ENCODE data around the gene ZNF3. TPM values are rescaled to one million over a fixed set of nuclear protein-coding genes. Genes with fewer than 3 reads are reported as not detected.
A peak's percentile ranks its signal among the peaks of the same experiment; 100 is the strongest.

ZNF3 gene
- polyA plus RNA-seq, 1 donor (not counting 4 experiments of a cell fraction or from before 2014, with no cell fraction given), result 16.8 TPM

DNA sequence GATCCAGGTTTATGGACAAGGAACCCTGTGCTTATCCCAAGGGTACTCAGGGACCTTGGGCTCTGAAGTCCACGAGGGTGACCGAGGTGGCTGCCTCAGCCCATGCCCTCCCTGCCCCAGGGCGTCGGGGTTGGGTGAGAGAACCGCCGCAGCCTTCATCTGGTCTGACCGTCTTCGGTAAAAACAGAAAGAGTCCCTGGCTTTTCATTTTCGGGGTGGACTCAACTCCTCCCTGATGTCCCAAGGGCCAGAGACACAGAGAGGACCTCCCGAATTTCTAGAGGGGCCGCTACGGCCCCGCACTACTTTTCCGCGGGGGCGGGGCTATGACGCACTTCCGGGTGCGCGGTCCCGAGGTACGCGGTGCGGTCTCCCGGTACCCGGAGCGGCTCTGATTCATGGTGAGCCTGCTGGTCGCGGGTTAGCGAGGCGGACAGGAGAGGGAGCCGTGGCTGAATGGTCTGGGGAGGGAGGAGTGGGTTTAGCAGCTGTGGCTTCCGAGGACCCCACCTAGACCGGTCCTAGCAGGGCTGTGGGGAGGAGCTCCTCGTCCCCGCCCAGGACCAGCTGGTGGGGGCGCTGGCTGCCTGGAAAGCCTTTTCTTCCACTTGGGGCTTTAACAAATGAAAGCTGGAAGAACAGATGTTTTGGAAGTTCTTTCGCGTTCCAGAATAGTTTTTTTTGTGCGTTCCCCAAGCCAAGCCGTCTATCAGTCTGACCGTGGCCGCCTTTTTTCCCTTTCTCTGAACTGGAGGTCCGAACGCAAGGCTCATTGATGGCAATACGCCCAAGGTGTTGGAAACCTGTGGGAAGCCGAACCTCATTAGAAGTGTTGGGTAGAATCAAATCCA, 31.9 kb downstream of the ZNF3 start, which contains the start of gene ZSCAN21:
Gene ZSCAN21, plus strand, starts transcription at position 334 of the 851 bp plus-strand sequence. CDS start 7,233 bp downstream, outside the sequence.
- peak within 1 kb of the TSS; percentile 78 to 97 (median 91) for H3K4me3 ChIP-seq (ENCODE audit: control insufficient read depth in 2 of 3, extremely low read depth in 1 of 3, insufficient read depth in 2 of 3, low read depth in 1 of 3, low read length in 3 of 3)
- peaks cover 15% of the 10 kb centered on the region for H3K4me1 ChIP-seq (ENCODE audit: control insufficient read depth, extremely low read depth, insufficient read depth, low read length)
- dilution Hi-C loops (cut with MboI; ENCODE audit: extremely low pct_ligation_motif_present, low sequenced_read_pairs), result no loop called here
- peak within 1 kb of the TSS; percentile 90 for H3K27ac ChIP-seq (ENCODE audit: control insufficient read depth, insufficient read depth, low read length)
- no peaks in the 10 kb centered on the region for H3K27me3 ChIP-seq (ENCODE audit: control insufficient read depth, extremely low read depth, insufficient read depth, low read length)
- no peaks in the 10 kb centered on the region for H3K9me3 ChIP-seq (ENCODE audit: control insufficient read depth, low read depth, low read length)
- H3K4me2 ChIP-seq (ENCODE audit: control insufficient read depth, extremely low read depth, insufficient read depth, low read depth, low read length), result peak within 1 kb of the TSS; percentile 91
- TF ChIP-seq, protein P1, sequence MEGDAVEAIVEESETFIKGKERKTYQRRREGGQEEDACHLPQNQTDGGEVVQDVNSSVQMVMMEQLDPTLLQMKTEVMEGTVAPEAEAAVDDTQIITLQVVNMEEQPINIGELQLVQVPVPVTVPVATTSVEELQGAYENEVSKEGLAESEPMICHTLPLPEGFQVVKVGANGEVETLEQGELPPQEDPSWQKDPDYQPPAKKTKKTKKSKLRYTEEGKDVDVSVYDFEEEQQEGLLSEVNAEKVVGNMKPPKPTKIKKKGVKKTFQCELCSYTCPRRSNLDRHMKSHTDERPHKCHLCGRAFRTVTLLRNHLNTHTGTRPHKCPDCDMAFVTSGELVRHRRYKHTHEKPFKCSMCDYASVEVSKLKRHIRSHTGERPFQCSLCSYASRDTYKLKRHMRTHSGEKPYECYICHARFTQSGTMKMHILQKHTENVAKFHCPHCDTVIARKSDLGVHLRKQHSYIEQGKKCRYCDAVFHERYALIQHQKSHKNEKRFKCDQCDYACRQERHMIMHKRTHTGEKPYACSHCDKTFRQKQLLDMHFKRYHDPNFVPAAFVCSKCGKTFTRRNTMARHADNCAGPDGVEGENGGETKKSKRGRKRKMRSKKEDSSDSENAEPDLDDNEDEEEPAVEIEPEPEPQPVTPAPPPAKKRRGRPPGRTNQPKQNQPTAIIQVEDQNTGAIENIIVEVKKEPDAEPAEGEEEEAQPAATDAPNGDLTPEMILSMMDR (optimal IDR thresholded peaks at IDR 0.05 in 1 of 3, IDR thresholded peaks at IDR 0.05 in 1 of 3, conservative IDR thresholded peaks at IDR 0.05 in 1 of 3; ENCODE audit: extremely low read depth in 1 of 3, insufficient read depth in 2 of 3, low read length in 3 of 3), result peak; percentile 10 to 20 (median 16)
- TF ChIP-seq EZH2 (IDR thresholded peaks at IDR 0.05; ENCODE audit: low read length), result no peak
- peak within 1 kb of the TSS; percentile 94 for H2AFZ ChIP-seq (ENCODE audit: control insufficient read depth, low read length)
- FAIRE-seq (no peak), DNase-seq (ENCODE audit: low read depth, low spot score) (peak; percentile 41)
- H3K36me3 ChIP-seq (ENCODE audit: control insufficient read depth in 2 of 2, extremely low read depth in 1 of 2, insufficient read depth in 2 of 2, low read length in 2 of 2), result no peaks in the 10 kb centered on the region
- no peaks in the 10 kb centered on the region for H4K20me1 ChIP-seq (ENCODE audit: control insufficient read depth, extremely low read depth, insufficient read depth, low read length)
- H3K79me2 ChIP-seq (ENCODE audit: control insufficient read depth, insufficient read depth, low read length), result peaks cover 16% of the 10 kb centered on the region
- peak within 1 kb of the TSS; percentile 91 for H3K9ac ChIP-seq (ENCODE audit: control insufficient read depth, extremely low read depth, insufficient read depth, low read length)
- H3K9me1 ChIP-seq (ENCODE audit: control insufficient read depth, extremely low read depth, insufficient read depth, low read length), result no peaks in the 10 kb centered on the region

DNA sequence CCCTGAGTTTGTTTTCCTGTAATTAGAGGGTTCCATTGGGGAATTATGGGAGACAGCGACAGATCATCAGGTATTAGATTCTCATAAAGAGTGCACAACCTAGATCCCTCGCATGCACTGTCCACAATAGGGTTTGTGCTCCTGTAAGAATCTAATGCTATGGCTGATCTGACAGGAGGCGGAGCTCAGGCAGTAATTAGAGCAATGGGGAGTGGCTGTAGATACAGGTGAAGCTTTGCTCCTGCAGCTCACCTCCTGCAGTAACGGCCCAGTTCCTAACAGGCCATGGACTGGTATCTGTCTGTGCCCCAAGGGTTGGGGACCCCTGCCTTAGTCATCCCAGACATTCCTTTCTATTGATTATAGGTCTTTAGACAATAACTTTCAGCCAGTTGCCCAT, 32.8 kb downstream of the ZNF3 start:
- dilution Hi-C loops (cut with MboI; ENCODE audit: extremely low pct_ligation_motif_present, low sequenced_read_pairs), result no loop called here

More for the DNA sequence above, 32.8 kb downstream of the ZNF3 start:
- DNase-seq (ENCODE audit: low read depth, low spot score) (no peak), FAIRE-seq (no peak)
- no peaks in the 10 kb centered on the region for H3K36me3 ChIP-seq (ENCODE audit: control insufficient read depth in 2 of 2, extremely low read depth in 1 of 2, insufficient read depth in 2 of 2, low read length in 2 of 2)
- no peak overlapping the region for H3K4me2 ChIP-seq (ENCODE audit: control insufficient read depth, extremely low read depth, insufficient read depth, low read depth, low read length)
- H2AFZ ChIP-seq (ENCODE audit: control insufficient read depth, low read length), result no peak overlapping the region
- no peaks in the 10 kb centered on the region for H4K20me1 ChIP-seq (ENCODE audit: control insufficient read depth, extremely low read depth, insufficient read depth, low read length)
- H3K9me3 ChIP-seq (ENCODE audit: control insufficient read depth, low read depth, low read length), result no peaks in the 10 kb centered on the region
- TF ChIP-seq, protein P1 (optimal IDR thresholded peaks at IDR 0.05 in 1 of 3, IDR thresholded peaks at IDR 0.05 in 1 of 3, conservative IDR thresholded peaks at IDR 0.05 in 1 of 3; ENCODE audit: extremely low read depth in 1 of 3, insufficient read depth in 2 of 3, low read length in 3 of 3), result no peak
- no peak for TF ChIP-seq EZH2 (IDR thresholded peaks at IDR 0.05; ENCODE audit: low read length)
- peaks cover 17% of the 10 kb centered on the region for H3K4me1 ChIP-seq (ENCODE audit: control insufficient read depth, extremely low read depth, insufficient read depth, low read length)
- peaks cover 16% of the 10 kb centered on the region for H3K79me2 ChIP-seq (ENCODE audit: control insufficient read depth, insufficient read depth, low read length)
- no peak overlapping the region for H3K27ac ChIP-seq (ENCODE audit: control insufficient read depth, insufficient read depth, low read length)
- H3K27me3 ChIP-seq (ENCODE audit: control insufficient read depth, extremely low read depth, insufficient read depth, low read length), result no peaks in the 10 kb centered on the region
- H3K9ac ChIP-seq (ENCODE audit: control insufficient read depth, extremely low read depth, insufficient read depth, low read length), result no peak overlapping the region
- H3K4me3 ChIP-seq (ENCODE audit: control insufficient read depth in 2 of 3, extremely low read depth in 1 of 3, insufficient read depth in 2 of 3, low read depth in 1 of 3, low read length in 3 of 3), result no peak overlapping the region
- H3K9me1 ChIP-seq (ENCODE audit: control insufficient read depth, extremely low read depth, insufficient read depth, low read length), result no peaks in the 10 kb centered on the region

Data from keratinocyte (primary cell).